ENCODE measurements around the gene ETV2. TPM values are rescaled to one million over a fixed set of nuclear protein-coding genes. Genes with fewer than 3 reads are reported as not detected.
A peak's percentile ranks its signal among the peaks of the same experiment; 100 is the strongest.

ETV2 gene
- polyA plus RNA-seq, 1 donor (not counting 4 experiments of a cell fraction or from before 2014, with no cell fraction given): 0.43 TPM

DNA sequence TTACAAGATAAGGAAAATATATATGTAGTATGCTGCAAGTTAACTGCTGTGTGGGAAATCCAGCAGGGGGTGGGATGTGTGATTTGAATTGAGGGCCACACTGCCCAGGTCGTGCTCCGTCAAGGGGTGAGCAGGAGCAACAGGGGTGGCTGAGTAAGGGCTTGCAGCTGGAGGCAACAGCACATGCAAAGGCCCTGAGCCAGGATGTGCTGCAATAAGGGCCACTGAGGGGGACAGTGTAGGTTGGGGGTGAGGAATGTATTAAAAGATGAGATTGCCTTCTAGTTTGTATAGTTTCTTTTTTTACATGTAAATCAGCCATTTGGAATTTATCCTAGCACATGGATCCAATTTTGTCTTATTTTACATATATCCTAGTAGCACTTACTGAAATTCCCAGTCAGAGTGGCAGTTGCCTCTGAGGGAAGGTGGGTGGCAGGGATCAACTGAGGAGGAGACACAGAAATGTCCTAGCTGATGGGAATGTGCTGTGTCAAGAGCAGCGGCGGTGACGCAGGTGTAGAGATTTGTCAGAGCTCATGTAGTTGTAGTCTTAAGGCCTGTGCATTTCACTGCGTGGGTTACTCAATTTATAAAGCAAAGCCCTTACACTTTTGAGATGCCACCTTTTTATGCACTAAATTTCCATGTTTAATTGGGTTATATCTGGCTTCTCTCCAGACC, 18.1 kb upstream of the ETV2 start:
- H3K9me3 ChIP-seq (ENCODE audit: control insufficient read depth, low read depth, low read length): no peaks in the 10 kb centered on the region
- no peak overlapping the region for H3K9ac ChIP-seq (ENCODE audit: control insufficient read depth, extremely low read depth, insufficient read depth, low read length)
- FAIRE-seq: no peak
- TF ChIP-seq, protein P1, sequence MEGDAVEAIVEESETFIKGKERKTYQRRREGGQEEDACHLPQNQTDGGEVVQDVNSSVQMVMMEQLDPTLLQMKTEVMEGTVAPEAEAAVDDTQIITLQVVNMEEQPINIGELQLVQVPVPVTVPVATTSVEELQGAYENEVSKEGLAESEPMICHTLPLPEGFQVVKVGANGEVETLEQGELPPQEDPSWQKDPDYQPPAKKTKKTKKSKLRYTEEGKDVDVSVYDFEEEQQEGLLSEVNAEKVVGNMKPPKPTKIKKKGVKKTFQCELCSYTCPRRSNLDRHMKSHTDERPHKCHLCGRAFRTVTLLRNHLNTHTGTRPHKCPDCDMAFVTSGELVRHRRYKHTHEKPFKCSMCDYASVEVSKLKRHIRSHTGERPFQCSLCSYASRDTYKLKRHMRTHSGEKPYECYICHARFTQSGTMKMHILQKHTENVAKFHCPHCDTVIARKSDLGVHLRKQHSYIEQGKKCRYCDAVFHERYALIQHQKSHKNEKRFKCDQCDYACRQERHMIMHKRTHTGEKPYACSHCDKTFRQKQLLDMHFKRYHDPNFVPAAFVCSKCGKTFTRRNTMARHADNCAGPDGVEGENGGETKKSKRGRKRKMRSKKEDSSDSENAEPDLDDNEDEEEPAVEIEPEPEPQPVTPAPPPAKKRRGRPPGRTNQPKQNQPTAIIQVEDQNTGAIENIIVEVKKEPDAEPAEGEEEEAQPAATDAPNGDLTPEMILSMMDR (optimal IDR thresholded peaks at IDR 0.05 in 1 of 3, IDR thresholded peaks at IDR 0.05 in 1 of 3, conservative IDR thresholded peaks at IDR 0.05 in 1 of 3; ENCODE audit: extremely low read depth in 1 of 3, insufficient read depth in 2 of 3, low read length in 3 of 3): no peak
- no peak for TF ChIP-seq EZH2 (IDR thresholded peaks at IDR 0.05; ENCODE audit: low read length)
- H3K79me2 ChIP-seq (ENCODE audit: control insufficient read depth, insufficient read depth, low read length): no peaks in the 10 kb centered on the region
- no peaks in the 10 kb centered on the region for H4K20me1 ChIP-seq (ENCODE audit: control insufficient read depth, extremely low read depth, insufficient read depth, low read length)
- no peak overlapping the region for H2AFZ ChIP-seq (ENCODE audit: control insufficient read depth, low read length)
- H3K9me1 ChIP-seq (ENCODE audit: control insufficient read depth, extremely low read depth, insufficient read depth, low read length): no peaks in the 10 kb centered on the region
- DNase-seq (ENCODE audit: low read depth, low spot score): no peak
- H3K27me3 ChIP-seq (ENCODE audit: control insufficient read depth, extremely low read depth, insufficient read depth, low read length): no peaks in the 10 kb centered on the region
- H3K36me3 ChIP-seq (ENCODE audit: control insufficient read depth in 2 of 2, extremely low read depth in 1 of 2, insufficient read depth in 2 of 2, low read length in 2 of 2): peaks cover 0 to 2% of the 10 kb centered on the region in 2 experiments
- no peak overlapping the region for H3K4me3 ChIP-seq (ENCODE audit: control insufficient read depth in 2 of 3, extremely low read depth in 1 of 3, insufficient read depth in 2 of 3, low read depth in 1 of 3, low read length in 3 of 3)
- dilution Hi-C loops (cut with MboI; ENCODE audit: extremely low pct_ligation_motif_present, low sequenced_read_pairs): no loop called here
- H3K27ac ChIP-seq (ENCODE audit: control insufficient read depth, insufficient read depth, low read length): no peak overlapping the region
- no peak overlapping the region for H3K4me2 ChIP-seq (ENCODE audit: control insufficient read depth, extremely low read depth, insufficient read depth, low read depth, low read length)
- H3K4me1 ChIP-seq (ENCODE audit: control insufficient read depth, extremely low read depth, insufficient read depth, low read length): peaks cover 4% of the 10 kb centered on the region

DNA sequence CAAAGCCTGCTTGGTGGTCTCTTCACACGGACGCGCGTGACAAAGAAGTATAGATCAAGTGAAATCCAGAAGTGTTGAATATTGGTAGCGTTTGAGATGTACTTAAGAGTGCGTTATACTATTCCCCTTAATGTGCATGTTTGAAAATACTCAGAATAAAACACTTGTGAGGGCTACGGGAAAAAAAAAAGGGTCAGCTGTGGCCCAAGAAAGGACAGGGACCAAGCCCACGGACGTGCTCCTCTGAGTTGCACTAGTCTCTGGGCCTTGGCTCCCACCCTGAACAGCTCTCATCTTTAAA, 13.3 kb upstream of the ETV2 start:
- dilution Hi-C loops (cut with MboI; ENCODE audit: extremely low pct_ligation_motif_present, low sequenced_read_pairs): no loop called here
- TF ChIP-seq, protein P1 (optimal IDR thresholded peaks at IDR 0.05 in 1 of 3, IDR thresholded peaks at IDR 0.05 in 1 of 3, conservative IDR thresholded peaks at IDR 0.05 in 1 of 3; ENCODE audit: extremely low read depth in 1 of 3, insufficient read depth in 2 of 3, low read length in 3 of 3): no peak
- no peak for TF ChIP-seq EZH2 (IDR thresholded peaks at IDR 0.05; ENCODE audit: low read length)
- H4K20me1 ChIP-seq (ENCODE audit: control insufficient read depth, extremely low read depth, insufficient read depth, low read length): no peaks in the 10 kb centered on the region
- H3K9ac ChIP-seq (ENCODE audit: control insufficient read depth, extremely low read depth, insufficient read depth, low read length): peak overlapping the region; percentile 96
- peaks cover 10% of the 10 kb centered on the region for H3K4me1 ChIP-seq (ENCODE audit: control insufficient read depth, extremely low read depth, insufficient read depth, low read length)
- peaks cover 18% of the 10 kb centered on the region for H3K79me2 ChIP-seq (ENCODE audit: control insufficient read depth, insufficient read depth, low read length)
- no peaks in the 10 kb centered on the region for H3K27me3 ChIP-seq (ENCODE audit: control insufficient read depth, extremely low read depth, insufficient read depth, low read length)
- peak overlapping the region; percentile 81 for H3K4me2 ChIP-seq (ENCODE audit: control insufficient read depth, extremely low read depth, insufficient read depth, low read depth, low read length)
- H3K27ac ChIP-seq (ENCODE audit: control insufficient read depth, insufficient read depth, low read length): peak overlapping the region; percentile 86
- FAIRE-seq (no peak), DNase-seq (ENCODE audit: low read depth, low spot score) (no peak)
- peak overlapping the region; percentile 58 for H2AFZ ChIP-seq (ENCODE audit: control insufficient read depth, low read length)
- H3K4me3 ChIP-seq (ENCODE audit: control insufficient read depth in 2 of 3, extremely low read depth in 1 of 3, insufficient read depth in 2 of 3, low read depth in 1 of 3, low read length in 3 of 3): peak overlapping the region; percentile 80 to 98 (median 92)
- peaks cover 20 to 21% of the 10 kb centered on the region in 2 experiments for H3K36me3 ChIP-seq (ENCODE audit: control insufficient read depth in 2 of 2, extremely low read depth in 1 of 2, insufficient read depth in 2 of 2, low read length in 2 of 2)
- H3K9me1 ChIP-seq (ENCODE audit: control insufficient read depth, extremely low read depth, insufficient read depth, low read length): no peaks in the 10 kb centered on the region
- H3K9me3 ChIP-seq (ENCODE audit: control insufficient read depth, low read depth, low read length): no peaks in the 10 kb centered on the region
